IMR-90 (cell line): ENCODE measurements around the gene SCARF2. TPM values are rescaled to one million over a fixed set of nuclear protein-coding genes. Genes with fewer than 3 reads are reported as not detected.

Experiments used
- ATAC-seq: fragments of 200-7000 bp; cut with Tn5 transposase; 2 replicates; pipeline ENCODE4 v1.9.1; 2020; ENCODE audit warnings: low read depth, mild to moderate bottlenecking, moderate library complexity
- BruUV-seq: library from RNA; stranded (reverse); fragments of 400-500 nt; replicated peaks from 2 replicates; lab custom pipeline; 2021; lab: Mats Ljungman, UMichigan
- CTCF ChIA-PET: fragments of 300-600 bp; formaldehyde crosslinking; extraction: SDS; loops from one replicate; lab custom pipeline; 2021; ENCODE audit warnings: antibody characterized with exemption; lab: Yijun Ruan, JAX
- POLR2A ChIA-PET: fragments of 300-600 bp; sonication (Branson Sonifier 250); formaldehyde crosslinking; loops from one replicate; lab custom pipeline; 2022; ENCODE audit warnings: antibody characterized with exemption; ENCODE audit not compliant: unreplicated experiment; lab: Charles Lee
- DNase-seq: peaks from one replicate; pipeline ENCODE4 v3.0.0; 2013
- H2AFZ ChIP-seq: replicated peaks from 2 replicates; pipeline ENCODE3; 2013; ENCODE audit warnings: low read length, mild to moderate bottlenecking; ENCODE audit not compliant: poor library complexity
- H2AK5ac ChIP-seq: 2 replicates; pipeline ENCODE4 v1.6.1; 2013; ENCODE audit warnings: low read depth, low read length, inconsistent platforms
- H2AK9ac ChIP-seq: replicated peaks from 2 replicates; pipeline ENCODE3; 2013; ENCODE audit warnings: mild to moderate bottlenecking, low read depth, low read length, moderate library complexity; ENCODE audit not compliant: poor library complexity
- H2BK120ac ChIP-seq: 2 replicates; pipeline ENCODE4 v1.6.1; 2013; ENCODE audit warnings: low read depth, low read length, inconsistent platforms
- H2BK15ac ChIP-seq: 3 replicates; pipeline ENCODE4 v1.6.1; 2013; ENCODE audit warnings: low read depth, low read length, inconsistent platforms
- H2BK20ac ChIP-seq: 2 replicates; pipeline ENCODE4 v1.6.1; 2013; ENCODE audit warnings: low read depth, mild to moderate bottlenecking, inconsistent platforms, low read length, moderate library complexity
- H2BK5ac ChIP-seq: 2 replicates; pipeline ENCODE4 v1.6.1; 2013; ENCODE audit warnings: mild to moderate bottlenecking, low read depth, low read length, inconsistent platforms; ENCODE audit not compliant: poor library complexity, severe bottlenecking
- H3K14ac ChIP-seq: replicated peaks from 2 replicates; pipeline ENCODE4 v1.6.1; 2013; ENCODE audit warnings: low read depth, low read length, inconsistent platforms
- H3K18ac ChIP-seq: 2 replicates; pipeline ENCODE4 v1.6.1; 2013; ENCODE audit warnings: low read depth, low read length, control low read depth
- H3K23ac ChIP-seq: 2 replicates; pipeline ENCODE4 v1.6.1; 2013; ENCODE audit warnings: low read depth, low read length, inconsistent platforms
- H3K27ac ChIP-seq: 2 replicates; pipeline ENCODE4 v1.5.1; 2013; ENCODE audit warnings: mild to moderate bottlenecking, control low read depth, low read length; ENCODE audit not compliant: insufficient read depth
- H3K27me3 ChIP-seq: 2 replicates; pipeline ENCODE4 v1.6.1; 2013; ENCODE audit warnings: low read length; ENCODE audit not compliant: control insufficient read depth, insufficient read depth
- H3K36me3 ChIP-seq: 2 replicates; pipeline ENCODE4 v1.6.1; 2013; ENCODE audit warnings: low read length, mixed read lengths; ENCODE audit not compliant: control insufficient read depth, insufficient read depth
- H3K4ac ChIP-seq: 2 replicates; pipeline ENCODE4 v1.6.1; 2013; ENCODE audit warnings: low read depth, low read length, inconsistent platforms
- H3K4me1 ChIP-seq: 2 replicates; pipeline ENCODE4 v1.6.1; 2013; ENCODE audit warnings: low read length, mixed read lengths; ENCODE audit not compliant: control insufficient read depth, insufficient read depth
- H3K4me2 ChIP-seq: 2 replicates; pipeline ENCODE4 v1.6.1; 2013; ENCODE audit warnings: low read depth, mild to moderate bottlenecking, control low read depth, low read length, moderate library complexity
- H3K4me3 ChIP-seq: 2 replicates; pipeline ENCODE4 v1.5.1; 2013; ENCODE audit warnings: low read depth, mild to moderate bottlenecking, control low read depth, low read length, moderate library complexity; ENCODE audit not compliant: insufficient read depth
- H3K56ac ChIP-seq: 2 replicates; pipeline ENCODE4 v1.6.1; 2013; ENCODE audit warnings: low read length, inconsistent platforms; ENCODE audit not compliant: insufficient read depth; ENCODE audit errors: extremely low read depth
- H3K79me1 ChIP-seq, 2 experiments: 2 replicates each; pipeline ENCODE4 v1.6.1; 2013; ENCODE audit warnings: low read length in 2 of 2, inconsistent platforms in 1 of 2, low read depth in 1 of 2
- H3K9ac ChIP-seq: 2 replicates; pipeline ENCODE4 v1.6.1; 2013; ENCODE audit warnings: low read depth, low read length, control low read depth
- H3K9me1 ChIP-seq: 2 replicates; pipeline ENCODE4 v1.6.1; 2013; ENCODE audit warnings: low read length, inconsistent platforms; ENCODE audit not compliant: insufficient read depth
- H3K9me3 ChIP-seq: 2 replicates; pipeline ENCODE4 v1.6.1; 2013; ENCODE audit warnings: low read length; ENCODE audit not compliant: control insufficient read depth, insufficient read depth
- H4K20me1 ChIP-seq: 2 replicates; pipeline ENCODE4 v1.6.1; 2013; ENCODE audit warnings: low read length, inconsistent platforms; ENCODE audit not compliant: insufficient read depth
- H4K5ac ChIP-seq: 2 replicates; pipeline ENCODE4 v1.6.1; 2013; ENCODE audit warnings: mild to moderate bottlenecking, low read depth, low read length, control low read depth
- H4K8ac ChIP-seq, 2 experiments: 2 replicates each; pipeline ENCODE4 v1.6.1; 2013; ENCODE audit warnings: low read depth in 2 of 2, low read length in 2 of 2, control low read depth in 1 of 2, inconsistent platforms in 1 of 2
- H4K91ac ChIP-seq: 2 replicates; pipeline ENCODE4 v1.6.1; 2013; ENCODE audit warnings: low read depth, low read length, inconsistent platforms; ENCODE audit not compliant: insufficient read depth
- CEBPB ChIP-seq: IDR thresholded peaks from 2 replicates; pipeline ENCODE4 v1.6.1; 2012; ENCODE audit warnings: low read depth, low read length, improper control_type of control experiment
- CHD1 ChIP-seq: IDR thresholded peaks from 2 replicates; pipeline ENCODE4 v1.6.1; 2012; ENCODE audit warnings: low read depth, low read length, improper control_type of control experiment
- MAFK ChIP-seq: IDR thresholded peaks from 2 replicates; pipeline ENCODE4 v1.6.1; 2012; ENCODE audit warnings: low read depth, low read length, improper control_type of control experiment
- MAZ ChIP-seq: IDR thresholded peaks from 2 replicates; pipeline ENCODE4 v1.6.1; 2012; ENCODE audit warnings: low read depth, mild to moderate bottlenecking, low read length, improper control_type of control experiment, moderate library complexity, borderline replicate concordance
- MXI1 ChIP-seq: IDR thresholded peaks from 2 replicates; pipeline ENCODE4 v1.6.1; 2012; ENCODE audit warnings: low read depth, mild to moderate bottlenecking, low read length, moderate library complexity, borderline replicate concordance
- POLR2A ChIP-seq: IDR thresholded peaks from 2 replicates; pipeline ENCODE4 v1.6.1; 2012; ENCODE audit warnings: mild to moderate bottlenecking, low read depth, low read length
- RAD21 ChIP-seq: IDR thresholded peaks from 2 replicates; pipeline ENCODE4 v1.6.1; 2012; ENCODE audit warnings: low read length, improper control_type of control experiment
- RCOR1 ChIP-seq: IDR thresholded peaks from 2 replicates; pipeline ENCODE4 v1.6.1; 2012; ENCODE audit warnings: mild to moderate bottlenecking, low read length, improper control_type of control experiment; ENCODE audit not compliant: insufficient replicate concordance
- RFX5 ChIP-seq: IDR thresholded peaks from 2 replicates; pipeline ENCODE4 v1.8.0; 2012; ENCODE audit warnings: low read depth, mild to moderate bottlenecking, low read length, moderate library complexity
- SMC3 ChIP-seq: fragments of 150-350 bp; IDR thresholded peaks from 2 replicates; pipeline ENCODE4 v1.6.1; 2016; ENCODE audit warnings: low read depth, mild to moderate bottlenecking, antibody characterized with exemption, low read length, moderate library complexity
- WGBS, 2 experiments: methylation state at CpG; one replicate each; pipeline versions ENCODE4 v1.1.5 to v1.1.7; 2013; ENCODE audit warnings: missing lambda C conversion rate in 2 of 2; ENCODE audit not compliant: insufficient read length in 1 of 2; ENCODE audit errors: extremely low coverage in 2 of 2; 5-methylcytosine and 5-hydroxymethylcytosine counted together
- dilution Hi-C: fragments of 300-500 bp; cut with HindIII; formaldehyde crosslinking; loops from one replicate; pipeline ENCODE4 v1.14.3; 2018; ENCODE audit warnings: low sequenced_read_pairs; ENCODE audit not compliant: unreplicated experiment
- in situ Hi-C: fragments of 300-500 bp; cut with MboI; formaldehyde crosslinking; loops from 3 replicates; pipeline ENCODE4 v1.14.3; 2019; ENCODE audit warnings: low sequenced_read_pairs, inconsistent platforms, mixed read lengths
- intact Hi-C: fragments of 100-400 bp; cut with micrococcal nuclease; formaldehyde crosslinking; loops from 2 replicates; pipeline ENCODE4 v1.10.0; 2022
- polyA plus RNA-seq, 3 experiments: library from polyadenylated mRNA; depleted of rRNA; stranded (reverse); fragments of >200 nt; gene quantifications; 2 replicates each; pipeline ENCODE4 v1.2.3, GENCODE V29; 2012; ENCODE audit warnings: low replicate concordance in 1 of 3
- total RNA-seq: library from RNA; depleted of rRNA; stranded (reverse); fragments of >200 nt; gene quantifications from 2 replicates; pipeline ENCODE4 v1.2.3, GENCODE V29; 2012
- TF ChIP-seq, protein P1 (sequence below): fragments of 150-350 bp; IDR thresholded peaks from 2 replicates; pipeline ENCODE4 v1.6.1; 2016; ENCODE audit warnings: low read depth, mild to moderate bottlenecking, low read length, moderate library complexity, borderline replicate concordance
- TF ChIP-seq, protein P2 (sequence below): conservative IDR thresholded peaks from 2 replicates; pipeline ENCODE4 v1.5.1; 2012; ENCODE audit warnings: mild to moderate bottlenecking, low read depth, low read length, improper control_type of control experiment

The SCARF2 gene
- total and polyA plus RNA-seq, 2 of the 4 experiments (the other 2 are of a cell fraction), result 3.4 to 37.0 TPM

DNA sequence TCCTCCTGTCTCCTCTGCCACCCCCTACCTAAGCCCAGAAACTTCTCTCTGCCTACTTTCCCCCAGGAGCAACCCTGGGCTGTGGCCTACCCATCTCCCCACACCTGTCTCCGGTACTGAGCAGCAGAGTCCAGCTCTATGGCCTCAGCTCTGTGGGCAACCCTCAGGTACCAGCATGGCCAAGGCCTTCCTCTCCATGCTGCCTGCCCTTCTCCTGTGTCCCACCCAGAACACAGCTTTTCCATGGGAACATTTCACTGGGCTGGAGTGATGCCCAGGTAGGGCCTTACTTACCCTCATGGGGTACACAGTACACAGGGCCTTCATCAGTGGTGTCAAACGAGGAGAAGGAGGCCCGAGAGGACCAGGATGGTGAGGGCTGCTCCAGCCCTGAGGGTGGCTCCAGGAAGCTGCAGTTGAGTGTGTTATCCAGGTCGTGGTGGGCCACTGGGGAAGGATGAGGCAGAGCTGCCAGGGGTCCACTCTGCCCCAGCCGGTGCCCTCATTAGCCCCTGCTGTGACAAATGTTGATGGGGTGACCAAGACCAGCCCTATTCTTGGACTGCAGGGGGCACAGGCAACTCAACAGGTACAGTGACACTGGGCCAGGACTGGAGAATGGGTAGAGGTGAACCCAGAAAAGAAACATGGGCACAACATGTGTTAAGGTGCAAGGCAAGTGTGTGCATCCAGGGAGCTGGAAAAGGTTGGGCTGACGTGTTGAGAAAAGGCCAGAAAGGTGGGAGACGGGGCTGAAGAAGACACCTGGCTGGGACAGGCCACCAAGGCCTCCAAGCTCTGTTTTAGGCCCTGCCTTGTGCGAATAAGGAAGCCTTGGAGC is 10.3 kb downstream of the SCARF2 start (continued):
- TF ChIP-seq, protein P1, sequence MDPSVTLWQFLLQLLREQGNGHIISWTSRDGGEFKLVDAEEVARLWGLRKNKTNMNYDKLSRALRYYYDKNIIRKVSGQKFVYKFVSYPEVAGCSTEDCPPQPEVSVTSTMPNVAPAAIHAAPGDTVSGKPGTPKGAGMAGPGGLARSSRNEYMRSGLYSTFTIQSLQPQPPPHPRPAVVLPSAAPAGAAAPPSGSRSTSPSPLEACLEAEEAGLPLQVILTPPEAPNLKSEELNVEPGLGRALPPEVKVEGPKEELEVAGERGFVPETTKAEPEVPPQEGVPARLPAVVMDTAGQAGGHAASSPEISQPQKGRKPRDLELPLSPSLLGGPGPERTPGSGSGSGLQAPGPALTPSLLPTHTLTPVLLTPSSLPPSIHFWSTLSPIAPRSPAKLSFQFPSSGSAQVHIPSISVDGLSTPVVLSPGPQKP, result no peak

DNA sequence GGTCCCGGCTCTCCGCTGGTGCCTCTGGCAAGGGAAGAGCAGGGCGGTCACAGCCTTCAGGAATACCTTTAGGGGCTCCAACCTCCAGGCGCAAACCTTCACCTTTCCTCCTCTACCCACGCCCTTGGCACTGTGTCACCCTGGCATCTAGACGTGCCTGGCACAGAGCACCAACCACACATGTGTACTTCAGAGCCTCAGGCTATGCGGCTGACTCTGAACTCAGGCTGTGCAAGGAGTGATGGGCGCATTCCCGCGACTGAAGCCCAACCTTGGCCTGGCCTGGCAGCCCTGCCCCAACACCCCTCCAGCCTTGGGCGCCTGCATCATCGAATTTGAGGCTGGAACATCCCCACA is 11.4 kb downstream of the SCARF2 start:
- no peaks in the 10 kb centered on the region for H3K27me3 ChIP-seq
- H3K9ac ChIP-seq, result no peak overlapping the region
- H3K4me3 ChIP-seq, result no peak overlapping the region
- H2BK20ac ChIP-seq, result no peak overlapping the region
- H3K14ac ChIP-seq, result no peak overlapping the region
- CTCF ChIA-PET, result no interaction called here
- dilution Hi-C loops (no loop called here), in situ Hi-C loops (no loop called here), intact Hi-C loops (no loop called here)
- H4K5ac ChIP-seq, result no peak overlapping the region
- H3K9me1 ChIP-seq, result no peaks in the 10 kb centered on the region
- peaks cover 3 to 37% of the 10 kb centered on the region in 2 experiments; a peak in 3 of 4 replicates for H3K79me1 ChIP-seq
- H3K36me3 ChIP-seq, result peaks cover 56% of the 10 kb centered on the region
- H2AFZ ChIP-seq, result no peak overlapping the region
- no peak overlapping the region for H2AK5ac ChIP-seq
- no peak overlapping the region for H3K56ac ChIP-seq
- no peak overlapping the region for H3K18ac ChIP-seq
- 97% methylated on average over 5 of the region's 12 CpGs; no CpG with 5 or more reads in 1 of the 2 experiments for WGBS, 2 experiments
- H3K9me3 ChIP-seq, result no peaks in the 10 kb centered on the region
- H4K20me1 ChIP-seq, result peaks cover 62% of the 10 kb centered on the region
- H2BK15ac ChIP-seq, result no peak overlapping the region
- no peak overlapping the region for H3K4me2 ChIP-seq
- ATAC-seq, result no peak
- H2BK5ac ChIP-seq, result no peak overlapping the region
- no peak overlapping the region for H3K4ac ChIP-seq
- H3K4me1 ChIP-seq, result peaks cover 13% of the 10 kb centered on the region; the same call in 1 of the 2 replicates
- H4K91ac ChIP-seq, result no peak overlapping the region
- no TSS peak for BruUV-seq
- H4K8ac ChIP-seq, result no peak overlapping the region
- H3K27ac ChIP-seq, result no peak overlapping the region
- no peak overlapping the region for H3K23ac ChIP-seq
- no peak overlapping the region for H2BK120ac ChIP-seq
- POLR2A ChIA-PET, result no interaction called here
- no peak overlapping the region for H2AK9ac ChIP-seq
- DNase-seq, result no peak
- TF ChIP-seq POLR2A, result no peak
- TF ChIP-seq, protein P1, result no peak
- no peak for TF ChIP-seq RAD21
- TF ChIP-seq CHD1, result no peak
- no peak for TF ChIP-seq MAFK
- no peak for TF ChIP-seq SMC3
- no peak for TF ChIP-seq CEBPB
- TF ChIP-seq, protein P2, sequence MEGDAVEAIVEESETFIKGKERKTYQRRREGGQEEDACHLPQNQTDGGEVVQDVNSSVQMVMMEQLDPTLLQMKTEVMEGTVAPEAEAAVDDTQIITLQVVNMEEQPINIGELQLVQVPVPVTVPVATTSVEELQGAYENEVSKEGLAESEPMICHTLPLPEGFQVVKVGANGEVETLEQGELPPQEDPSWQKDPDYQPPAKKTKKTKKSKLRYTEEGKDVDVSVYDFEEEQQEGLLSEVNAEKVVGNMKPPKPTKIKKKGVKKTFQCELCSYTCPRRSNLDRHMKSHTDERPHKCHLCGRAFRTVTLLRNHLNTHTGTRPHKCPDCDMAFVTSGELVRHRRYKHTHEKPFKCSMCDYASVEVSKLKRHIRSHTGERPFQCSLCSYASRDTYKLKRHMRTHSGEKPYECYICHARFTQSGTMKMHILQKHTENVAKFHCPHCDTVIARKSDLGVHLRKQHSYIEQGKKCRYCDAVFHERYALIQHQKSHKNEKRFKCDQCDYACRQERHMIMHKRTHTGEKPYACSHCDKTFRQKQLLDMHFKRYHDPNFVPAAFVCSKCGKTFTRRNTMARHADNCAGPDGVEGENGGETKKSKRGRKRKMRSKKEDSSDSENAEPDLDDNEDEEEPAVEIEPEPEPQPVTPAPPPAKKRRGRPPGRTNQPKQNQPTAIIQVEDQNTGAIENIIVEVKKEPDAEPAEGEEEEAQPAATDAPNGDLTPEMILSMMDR, result no peak
- no peak for TF ChIP-seq MAZ
- TF ChIP-seq MXI1, result no peak
- no peak for TF ChIP-seq RFX5
- TF ChIP-seq RCOR1, result no peak
